ENCODE data around the gene DHRS3.

GRCh38 chr1:12537294-12537693 is 80.7 kb downstream of the DHRS3 start:
- TF ChIP-seq, protein P1, sequence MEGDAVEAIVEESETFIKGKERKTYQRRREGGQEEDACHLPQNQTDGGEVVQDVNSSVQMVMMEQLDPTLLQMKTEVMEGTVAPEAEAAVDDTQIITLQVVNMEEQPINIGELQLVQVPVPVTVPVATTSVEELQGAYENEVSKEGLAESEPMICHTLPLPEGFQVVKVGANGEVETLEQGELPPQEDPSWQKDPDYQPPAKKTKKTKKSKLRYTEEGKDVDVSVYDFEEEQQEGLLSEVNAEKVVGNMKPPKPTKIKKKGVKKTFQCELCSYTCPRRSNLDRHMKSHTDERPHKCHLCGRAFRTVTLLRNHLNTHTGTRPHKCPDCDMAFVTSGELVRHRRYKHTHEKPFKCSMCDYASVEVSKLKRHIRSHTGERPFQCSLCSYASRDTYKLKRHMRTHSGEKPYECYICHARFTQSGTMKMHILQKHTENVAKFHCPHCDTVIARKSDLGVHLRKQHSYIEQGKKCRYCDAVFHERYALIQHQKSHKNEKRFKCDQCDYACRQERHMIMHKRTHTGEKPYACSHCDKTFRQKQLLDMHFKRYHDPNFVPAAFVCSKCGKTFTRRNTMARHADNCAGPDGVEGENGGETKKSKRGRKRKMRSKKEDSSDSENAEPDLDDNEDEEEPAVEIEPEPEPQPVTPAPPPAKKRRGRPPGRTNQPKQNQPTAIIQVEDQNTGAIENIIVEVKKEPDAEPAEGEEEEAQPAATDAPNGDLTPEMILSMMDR (IDR thresholded peaks at IDR 0.05), result no peak
- TF ChIP-seq POLR2A (IDR thresholded peaks at IDR 0.05) (no peak), EP300 (IDR thresholded peaks at IDR 0.05) (no peak)
